WTC11 (cell line): ENCODE results near the gene MPDZ. TPM values are rescaled to one million over a fixed set of nuclear protein-coding genes. Genes with fewer than 3 reads are reported as not detected.

ENCODE experiments used
- ATAC-seq: fragments of 200-7000 bp; cut with Tn5 transposase; 2 replicates; pipeline ENCODE4 v1.10.0; 2021; ENCODE audit warnings: mild to moderate bottlenecking, moderate library complexity
- CTCF ChIA-PET: fragments of 300-600 bp; sonication (Branson Sonifier 250); formaldehyde crosslinking; loops from one replicate; lab custom pipeline; 2021; ENCODE audit warnings: antibody characterized with exemption; lab: Charles Lee
- POLR2A ChIA-PET: fragments of 350-600 bp; sonication (Branson Sonifier 250); formaldehyde crosslinking; loops from one replicate; lab custom pipeline; 2021; ENCODE audit warnings: antibody characterized with exemption; lab: Charles Lee
- DNase-seq: peaks from one replicate; pipeline ENCODE4 v3.0.0; 2021; ENCODE audit warnings: low spot score
- H3K27ac Mint-ChIP-seq: 2 replicates; pipeline ENCODE4 v1.8.0; 2021; ENCODE audit warnings: mixed read lengths
- H3K27me3 Mint-ChIP-seq: 2 replicates; pipeline ENCODE4 v1.8.0; 2021; ENCODE audit warnings: low read depth, mild to moderate bottlenecking, moderate library complexity, mixed read lengths
- H3K36me3 Mint-ChIP-seq: 2 replicates; pipeline ENCODE4 v1.8.0; 2021; ENCODE audit warnings: mixed read lengths
- H3K4me1 Mint-ChIP-seq: 2 replicates; pipeline ENCODE4 v1.8.0; 2022; ENCODE audit warnings: mixed read lengths
- H3K4me3 Mint-ChIP-seq: 2 replicates; pipeline ENCODE4 v1.8.0; 2021; ENCODE audit warnings: mild to moderate bottlenecking, moderate library complexity, mixed read lengths
- H3K9me3 Mint-ChIP-seq: 2 replicates; pipeline ENCODE4 v1.8.0; 2021; ENCODE audit warnings: mixed read lengths
- AFF4 ChIP-seq: sonication (generic); formaldehyde crosslinking; IDR thresholded peaks from 2 replicates; pipeline ENCODE4 v1.8.1; 2023; ENCODE audit warnings: mild to moderate bottlenecking, missing genetic modification reagents, borderline replicate concordance
- CREB1 ChIP-seq: sonication (generic); formaldehyde crosslinking; IDR thresholded peaks from 2 replicates; pipeline ENCODE4 v1.8.0; 2023; ENCODE audit warnings: mild to moderate bottlenecking, missing genetic modification reagents
- E2F1 ChIP-seq: sonication (generic); formaldehyde crosslinking; IDR thresholded peaks from 2 replicates; pipeline ENCODE4 v1.8.0; 2022; ENCODE audit warnings: mild to moderate bottlenecking, missing genetic modification reagents
- E2F5 ChIP-seq: sonication (generic); formaldehyde crosslinking; IDR thresholded peaks from 2 replicates; pipeline ENCODE4 v1.8.1; 2022; ENCODE audit warnings: mild to moderate bottlenecking, moderate library complexity, missing genetic modification reagents
- ERG ChIP-seq: fragments of 250-450 bp; sonication (Bioruptor Pico); IDR thresholded peaks from 2 replicates; pipeline ENCODE4 v1.8.0; 2021; ENCODE audit warnings: mild to moderate bottlenecking
- FOXK1 ChIP-seq: sonication (generic); formaldehyde crosslinking; IDR thresholded peaks from 2 replicates; pipeline ENCODE4 v1.8.0; 2022; ENCODE audit warnings: mild to moderate bottlenecking, moderate library complexity, missing genetic modification reagents
- FOXP1 ChIP-seq: sonication (generic); formaldehyde crosslinking; IDR thresholded peaks from 2 replicates; pipeline ENCODE4 v1.8.0; 2022; ENCODE audit warnings: missing genetic modification reagents, mild to moderate bottlenecking, moderate library complexity, borderline replicate concordance
- FOXP4 ChIP-seq: sonication (generic); formaldehyde crosslinking; IDR thresholded peaks from 2 replicates; pipeline ENCODE4 v1.8.0; 2022; ENCODE audit warnings: mild to moderate bottlenecking, missing genetic modification reagents
- GTF2I ChIP-seq: fragments of 250-450 bp; sonication (Bioruptor Pico); conservative IDR thresholded peaks from 2 replicates; pipeline ENCODE4 v1.4.0; 2021; ENCODE audit warnings: mild to moderate bottlenecking
- IRF2 ChIP-seq: sonication (generic); formaldehyde crosslinking; IDR thresholded peaks from 2 replicates; pipeline ENCODE4 v1.8.0; 2022; ENCODE audit warnings: low read depth, missing genetic modification reagents, borderline replicate concordance
- JUN ChIP-seq: sonication (generic); formaldehyde crosslinking; IDR thresholded peaks from 2 replicates; pipeline ENCODE4 v1.8.0; 2023; ENCODE audit warnings: mild to moderate bottlenecking, missing genetic modification reagents
- NR2C2 ChIP-seq: sonication (generic); formaldehyde crosslinking; IDR thresholded peaks from 2 replicates; pipeline ENCODE4 v1.8.0; 2022; ENCODE audit warnings: mild to moderate bottlenecking, missing genetic modification reagents
- RORB ChIP-seq: fragments of 250-450 bp; sonication (Bioruptor Pico); IDR thresholded peaks from 2 replicates; pipeline ENCODE4 v1.9.0; 2021; ENCODE audit warnings: mild to moderate bottlenecking
- SP1 ChIP-seq: sonication (generic); formaldehyde crosslinking; conservative IDR thresholded peaks from 2 replicates; pipeline ENCODE4 v1.8.1; 2022; ENCODE audit warnings: missing genetic modification reagents
- TEAD4 ChIP-seq: sonication (generic); formaldehyde crosslinking; IDR thresholded peaks from 2 replicates; pipeline ENCODE4 v1.8.0; 2022; ENCODE audit warnings: mild to moderate bottlenecking, missing genetic modification reagents
- USF1 ChIP-seq: sonication (generic); formaldehyde crosslinking; IDR thresholded peaks from 2 replicates; pipeline ENCODE4 v1.8.0; 2022; ENCODE audit warnings: mild to moderate bottlenecking, missing genetic modification reagents
- ZMAT4 ChIP-seq: fragments of 250-450 bp; sonication (Bioruptor Pico); IDR thresholded peaks from 2 replicates; pipeline ENCODE4 v1.9.0; 2021; ENCODE audit warnings: mild to moderate bottlenecking
- ZNF671 ChIP-seq: fragments of 250-450 bp; sonication (Bioruptor Pico); IDR thresholded peaks from 2 replicates; pipeline ENCODE4 v1.8.0; 2021; ENCODE audit warnings: mild to moderate bottlenecking
- total RNA-seq: library from RNA; stranded (reverse); gene quantifications from 3 replicates; pipeline ENCODE4 v1.2.3, GENCODE V29; 2021

Gene MPDZ
- total RNA-seq, 1 experiment from 2014 or later, result 38.5 TPM

- CTCF ChIA-PET, result interaction anchor here (1.6 kb wide), 1 partner anchor 24 kb away, joined by 5 read pairs; no protein-coding TSS in a partner anchor
- Mint-ChIP-seq H3K36me3 (no peaks in the 10 kb centered on the region), H3K27me3 (no peaks in the 10 kb centered on the region), H3K9me3 (no peaks in the 10 kb centered on the region), H3K27ac (peak overlapping the region; percentile 67), H3K4me3 (no peak overlapping the region), H3K4me1 (peaks cover 29% of the 10 kb centered on the region)
- POLR2A ChIA-PET, result no interaction called here
- DNase-seq (no peak), ATAC-seq (no peak)
- TF ChIP-seq ZMAT4 (CRISPR knock-in tag) (no peak), IRF2 (CRISPR knock-in tag) (no peak), FOXK1 (no peak), E2F5 (no peak), FOXP4 (CRISPR knock-in tag) (no peak)
These were observed 215.5 kb downstream of the MPDZ start for GRCh38 chr9:13063880-13064459.

- Mint-ChIP-seq H3K4me1 (peaks cover 29% of the 10 kb centered on the region), H3K9me3 (no peaks in the 10 kb centered on the region), H3K27me3 (no peaks in the 10 kb centered on the region), H3K36me3 (no peaks in the 10 kb centered on the region), H3K4me3 (no peak overlapping the region), H3K27ac (no peak overlapping the region)
- no peak for ATAC-seq
- ChIA-PET CTCF (interaction anchor here (0.9 kb wide), 1 partner anchor 27 kb away, joined by 4 read pairs; no protein-coding TSS in a partner anchor), POLR2A (no interaction called here)
- DNase-seq, result no peak
- no peak for TF ChIP-seq ERG (CRISPR knock-in tag)
- TF ChIP-seq RORB (CRISPR knock-in tag), result no peak
- TF ChIP-seq E2F1 (CRISPR knock-in tag), result no peak
- TF ChIP-seq TEAD4 (CRISPR knock-in tag), result no peak
- no peak for TF ChIP-seq GTF2I (CRISPR knock-in tag)
- TF ChIP-seq AFF4 (CRISPR knock-in tag), result no peak
- no peak for TF ChIP-seq CREB1 (CRISPR knock-in tag)
- no peak for TF ChIP-seq ZMAT4 (CRISPR knock-in tag)
- no peak for TF ChIP-seq ZNF671 (CRISPR knock-in tag)
- TF ChIP-seq FOXP1 (CRISPR knock-in tag), result no peak
- no peak for TF ChIP-seq NR2C2 (CRISPR knock-in tag)
- no peak for TF ChIP-seq SP1 (CRISPR knock-in tag)
- TF ChIP-seq USF1 (CRISPR knock-in tag), result no peak
- TF ChIP-seq JUN, result no peak
- no peak for TF ChIP-seq IRF2 (CRISPR knock-in tag)
- no peak for TF ChIP-seq FOXP4 (CRISPR knock-in tag)
- TF ChIP-seq E2F5, result no peak
These were observed 218.1 kb downstream of the MPDZ start for GRCh38 chr9:13061390-13061789.
